H1 (cell line): ENCODE measurements around the gene RAB31. TPM values are rescaled to one million over a fixed set of nuclear protein-coding genes. Genes with fewer than 3 reads are reported as not detected.

Source experiments
- CTCF ChIA-PET: fragments of 300-600 bp; sonication (Branson Sonifier 250); formaldehyde crosslinking; loops from one replicate; lab custom pipeline; 2021; ENCODE audit not compliant: partially characterized antibody; lab: Charles Lee
- POLR2A ChIA-PET: fragments of 300-600 bp; sonication (Branson Sonifier 250); formaldehyde crosslinking; loops from one replicate; lab custom pipeline; 2021; ENCODE audit warnings: inconsistent platforms; ENCODE audit not compliant: partially characterized antibody; lab: Charles Lee
- DNase-seq, 2 experiments: peaks; one replicate each; pipeline versions ENCODE4 v3.0.0 to v3.0.0-alpha.2; 2010 to 2022; ENCODE audit warnings: low spot score in 2 of 2, low read depth in 1 of 2, mixed read lengths in 1 of 2
- FAIRE-seq: peaks from 2 replicates; lab custom pipeline; 2011; peaks lifted over from hg19 to GRCh38; lab: Jason Lieb, UNC
- H2AFZ ChIP-seq: 2 replicates; pipeline ENCODE4 v1.8.1; 2012; ENCODE audit warnings: low read length, inconsistent platforms
- H2AK5ac ChIP-seq: 2 replicates; pipeline ENCODE4 v1.6.1; 2013; ENCODE audit warnings: low read depth, low read length
- H2BK120ac ChIP-seq: replicated peaks from 2 replicates; pipeline ENCODE3; 2013; ENCODE audit warnings: low read depth, low read length, inconsistent platforms
- H2BK12ac ChIP-seq: 2 replicates; pipeline ENCODE4 v1.6.1; 2013; ENCODE audit warnings: low read depth, low read length
- H2BK15ac ChIP-seq: 2 replicates; pipeline ENCODE4 v1.6.1; 2013; ENCODE audit warnings: low read length
- H2BK20ac ChIP-seq: 2 replicates; pipeline ENCODE4 v1.6.1; 2013; ENCODE audit warnings: low read length
- H2BK5ac ChIP-seq: 2 replicates; pipeline ENCODE4 v1.6.1; 2013; ENCODE audit warnings: low read depth, low read length
- H3K14ac ChIP-seq: 2 replicates; pipeline ENCODE4 v1.6.1; 2013; ENCODE audit warnings: inconsistent platforms; ENCODE audit not compliant: insufficient read length
- H3K18ac ChIP-seq: 2 replicates; pipeline ENCODE4 v1.6.1; 2013; ENCODE audit warnings: low read length; ENCODE audit errors: extremely low read depth
- H3K23ac ChIP-seq: 2 replicates; pipeline ENCODE4 v1.6.1; 2013; ENCODE audit warnings: inconsistent platforms; ENCODE audit not compliant: insufficient read length
- H3K23me2 ChIP-seq: 2 replicates; pipeline ENCODE4 v1.6.1; 2013; ENCODE audit warnings: low read depth, low read length
- H3K27ac ChIP-seq: 2 replicates; pipeline ENCODE4 v1.6.1; 2011; ENCODE audit warnings: low read depth, low read length, inconsistent platforms
- H3K27me3 ChIP-seq, 4 experiments: replicated peaks in 1 of 4; 1 replicate in 1 of 4; 2 replicates in 3 of 4; pipeline versions ENCODE4 v1.6.1 to v1.8.1; 2011 to 2013; ENCODE audit warnings: low read length in 3 of 4, mild to moderate bottlenecking in 3 of 4, inconsistent platforms in 2 of 4, mixed read lengths in 2 of 4, moderate library complexity in 1 of 4; ENCODE audit not compliant: control insufficient read depth in 3 of 4, insufficient read depth in 3 of 4; ENCODE audit errors: extremely low read depth in 1 of 4
- H3K36me3 ChIP-seq, 4 experiments: 2 replicates each; pipeline versions ENCODE4 v1.6.1 to v1.8.1; 2011 to 2013; ENCODE audit warnings: mild to moderate bottlenecking in 4 of 4, low read length in 3 of 4, moderate library complexity in 2 of 4, control low read depth in 1 of 4, inconsistent platforms in 1 of 4; ENCODE audit not compliant: insufficient read depth in 4 of 4, control insufficient read depth in 2 of 4
- H3K4ac ChIP-seq: replicated peaks from 2 replicates; pipeline ENCODE3; 2013; ENCODE audit warnings: low read length, low read depth, mixed read lengths, inconsistent platforms; ENCODE audit not compliant: insufficient read length
- H3K4me1 ChIP-seq, 4 experiments: replicated peaks in 1 of 4; 1 replicate in 1 of 4; 2 replicates in 3 of 4; pipeline versions ENCODE4 v1.6.1 to v1.8.1; 2011 to 2013; ENCODE audit warnings: low read length in 3 of 4, inconsistent platforms in 2 of 4, mixed read lengths in 1 of 4; ENCODE audit not compliant: insufficient read depth in 4 of 4, control insufficient read depth in 3 of 4
- H3K4me2 ChIP-seq, 2 experiments: 2 replicates each; pipeline versions ENCODE4 v1.6.1 to v1.8.1; 2011 to 2013; ENCODE audit warnings: low read depth in 2 of 2, low read length in 2 of 2, control low read depth in 1 of 2, inconsistent platforms in 1 of 2, mild to moderate bottlenecking in 1 of 2; ENCODE audit not compliant: insufficient read depth in 1 of 2
- H3K4me3 ChIP-seq, 4 experiments: fragments of 200-600, 300-600 bp in 1 of 4; sonication (generic), shearing (Covaris generic), sonication (Bioruptor Twin) in 1 of 4; 2 replicates each; pipeline versions ENCODE4 v1.5.1 to v1.8.1; 2011 to 2016; ENCODE audit warnings: low read length in 4 of 4, low read depth in 3 of 4, control low read depth in 2 of 4, inconsistent platforms in 2 of 4, mild to moderate bottlenecking in 2 of 4, mixed read lengths in 1 of 4, moderate library complexity in 1 of 4; ENCODE audit not compliant: insufficient read depth in 2 of 4; ENCODE audit errors: extremely low read depth in 1 of 4
- H3K56ac ChIP-seq: replicated peaks from 2 replicates; pipeline ENCODE3; 2013; ENCODE audit warnings: low read depth, mild to moderate bottlenecking, mixed read lengths, low read length, inconsistent platforms; ENCODE audit not compliant: insufficient read length
- H3K79me1 ChIP-seq: 2 replicates; pipeline ENCODE4 v1.6.1; 2013; ENCODE audit warnings: low read depth, low read length, control low read depth
- H3K79me2 ChIP-seq, 2 experiments: 2 replicates each; pipeline versions ENCODE4 v1.6.1 to v1.8.1; 2012 to 2013; ENCODE audit warnings: low read length in 2 of 2, mild to moderate bottlenecking in 2 of 2, inconsistent platforms in 1 of 2; ENCODE audit not compliant: insufficient read depth in 2 of 2, control insufficient read depth in 1 of 2
- H3K9ac ChIP-seq, 4 experiments: replicated peaks in 1 of 4; 1 replicate in 1 of 4; 2 replicates in 3 of 4; pipeline versions ENCODE4 v1.6.1 to v1.8.1; 2011 to 2013; ENCODE audit warnings: low read depth in 3 of 4, low read length in 3 of 4, control low read depth in 2 of 4, mild to moderate bottlenecking in 2 of 4, moderate library complexity in 2 of 4, inconsistent platforms in 1 of 4; ENCODE audit errors: extremely low read depth in 1 of 4
- H3K9me3 ChIP-seq, 2 experiments: 2 replicates each; pipeline versions ENCODE4 v1.6.1 to v1.8.1; 2012 to 2013; ENCODE audit warnings: mild to moderate bottlenecking in 2 of 2, moderate library complexity in 2 of 2, control low read depth in 1 of 2, inconsistent platforms in 1 of 2, low read depth in 1 of 2, low read length in 1 of 2, mixed read lengths in 1 of 2; ENCODE audit not compliant: insufficient read depth in 2 of 2
- H4K20me1 ChIP-seq, 2 experiments: replicated peaks in 1 of 2; 2 replicates each; pipeline versions ENCODE3 to v1.8.1; 2011 to 2013; ENCODE audit warnings: inconsistent platforms in 2 of 2, low read length in 2 of 2, mild to moderate bottlenecking in 1 of 2; ENCODE audit not compliant: insufficient read depth in 2 of 2, control insufficient read depth in 1 of 2
- H4K5ac ChIP-seq: 2 replicates; pipeline ENCODE4 v1.6.1; 2013; ENCODE audit warnings: low read length, low read depth, mixed read lengths, inconsistent platforms; ENCODE audit not compliant: insufficient read length
- H4K8ac ChIP-seq: 2 replicates; pipeline ENCODE4 v1.8.0; 2013; ENCODE audit warnings: mild to moderate bottlenecking, moderate library complexity, low read length, inconsistent platforms; ENCODE audit not compliant: insufficient read depth; ENCODE audit errors: extremely low read depth
- H4K91ac ChIP-seq: replicated peaks from 2 replicates; pipeline ENCODE3; 2013; ENCODE audit warnings: low read length, mixed read lengths, inconsistent platforms; ENCODE audit not compliant: insufficient read length
- CEBPB ChIP-seq: IDR thresholded peaks from 2 replicates; pipeline ENCODE4 v1.6.1; 2012; ENCODE audit warnings: low read depth, low read length
- CHD2 ChIP-seq: IDR thresholded peaks from 2 replicates; pipeline ENCODE4 v1.6.1; 2012; ENCODE audit warnings: low read length, improper control_type of control experiment
- CTBP2 ChIP-seq: IDR thresholded peaks from 2 replicates; pipeline ENCODE4 v1.7.0; 2011; ENCODE audit warnings: borderline replicate concordance, mild to moderate bottlenecking, moderate library complexity, mixed read lengths, low read length; ENCODE audit not compliant: insufficient read depth, insufficient read length
- CTCF ChIP-seq, 3 experiments: IDR thresholded peaks; 1 replicate in 2 of 3; 2 replicates in 1 of 3; pipeline versions ENCODE4 v1.5.1 to v1.6.1; 2011; ENCODE audit warnings: low read length in 3 of 3, mild to moderate bottlenecking in 3 of 3, inconsistent platforms in 2 of 3, low read depth in 1 of 3, moderate library complexity in 1 of 3; ENCODE audit not compliant: insufficient read depth in 1 of 3; ENCODE audit errors: control extremely low read depth in 1 of 3
- GABPA ChIP-seq: IDR thresholded peaks from 2 replicates; pipeline ENCODE4 v1.6.1; 2011; ENCODE audit warnings: mild to moderate bottlenecking, low read length, moderate library complexity, borderline replicate concordance; ENCODE audit not compliant: insufficient read depth
- JUND ChIP-seq: IDR thresholded peaks from 2 replicates; pipeline ENCODE4 v1.6.1; 2011; ENCODE audit warnings: mild to moderate bottlenecking, improper control_type of control experiment, low read length
- KDM5A ChIP-seq: fragments of 200-600 bp; IDR thresholded peaks from 2 replicates; pipeline ENCODE4 v1.7.1; 2012; ENCODE audit warnings: mild to moderate bottlenecking, low read length, inconsistent platforms, mixed read lengths
- NANOG ChIP-seq: IDR thresholded peaks from 2 replicates; pipeline ENCODE4 v1.6.1; 2011; ENCODE audit warnings: low read length, low read depth, mild to moderate bottlenecking, inconsistent platforms; ENCODE audit not compliant: insufficient read depth, poor library complexity, severe bottlenecking
- RBBP5 ChIP-seq: IDR thresholded peaks from 2 replicates; pipeline ENCODE4 v1.7.1; 2012; ENCODE audit warnings: low read depth, mild to moderate bottlenecking, inconsistent platforms, low read length, moderate library complexity, borderline replicate concordance
- SIN3A ChIP-seq, 2 experiments: IDR thresholded peaks in 1 of 2; conservative IDR thresholded peaks in 1 of 2; 2 replicates each; pipeline ENCODE4 v1.6.1; 2011 to 2012; ENCODE audit warnings: low read length in 2 of 2, improper control_type of control experiment in 1 of 2, low read depth in 1 of 2, mild to moderate bottlenecking in 1 of 2
- WGBS, 2 experiments: shearing (Covaris generic) in 1 of 2; methylation state at CpG; one replicate each; pipeline versions ENCODE4 v1.1.6 to v1.1.7; 2013 to 2015; ENCODE audit warnings: low lambda C conversion rate in 2 of 2, mixed read lengths in 2 of 2, inconsistent platforms in 1 of 2, low coverage in 1 of 2, missing lambda C conversion rate in 1 of 2; ENCODE audit not compliant: insufficient replicate concordance in 2 of 2, insufficient coverage in 1 of 2, insufficient read length in 1 of 2; ENCODE audit errors: extremely low coverage in 1 of 2, missing lambda C conversion rate in 1 of 2; 5-methylcytosine and 5-hydroxymethylcytosine counted together
- polyA plus RNA-seq, 7 experiments: library from polyadenylated mRNA; depleted of rRNA in 3 of 7; stranded (reverse) in 5 of 7; unstranded in 2 of 7; fragments of >200 nt in 5 of 7; fragments of 200-250 nt in 2 of 7; gene quantifications; 1 replicate in 5 of 7; 2 replicates in 1 of 7; 4 replicates in 1 of 7; pipeline versions ENCODE4 v1.2.1 to v1.2.3, GENCODE V29; 2011 to 2013; ENCODE audit warnings: missing spikeins in 2 of 7, mixed read lengths in 2 of 7
- total RNA-seq: library from RNA; stranded (reverse); fragmentation: NEBNext Ultra II Directional; extraction: Animal tissue kit (Norgen Biotek cat#: 25700); gene quantifications from 2 replicates; pipeline ENCODE4 v1.2.1, GENCODE V29; 2021

The RAB31 gene
- total and polyA plus RNA-seq, 2 of the 8 experiments (the other 6 are each of a cell fraction or from before 2014, with no cell fraction given): 15.2 to 40.9 TPM

- H3K18ac ChIP-seq: peak overlapping the region; percentile 9; the same call in 1 of the 2 replicates
- peak overlapping the region; percentile 46; the same call in 1 of the 2 replicates for H2BK5ac ChIP-seq
- no peaks in the 10 kb centered on the region for H3K27me3 ChIP-seq
- H4K91ac ChIP-seq: peak overlapping the region; percentile 68
- H2AK5ac ChIP-seq: peak overlapping the region; percentile 88
- WGBS, 2 experiments: 89% methylated on average over 9 of the region's 9 CpGs; no CpG with 5 or more reads in 1 of the 2 experiments
- H3K79me2 ChIP-seq: no peaks in the 10 kb centered on the region
- H3K4me1 ChIP-seq: peaks cover 14 to 31% (median 25%) of the 10 kb centered on the region in 4 experiments
- H2BK12ac ChIP-seq: peak overlapping the region; percentile 91
- DNase-seq (no peak), FAIRE-seq (no peak)
- ChIA-PET POLR2A (interaction anchor here (1.2 to 1.7 kb wide), 2 partner anchors 25 to 99 kb away, joined by 3 to 4 read pairs; no protein-coding TSS in a partner anchor), CTCF (interaction anchor here (0.6 kb wide), 1 partner anchor 8 kb away, joined by 3 read pairs; no protein-coding TSS in a partner anchor)
- no peak overlapping the region for H4K8ac ChIP-seq
- no peak overlapping the region for H3K14ac ChIP-seq
- H3K9me3 ChIP-seq: peaks cover 0 to 5% of the 10 kb centered on the region in 2 experiments; a peak in 3 of 4 replicates
- H2BK120ac ChIP-seq: no peak overlapping the region
- H3K4me3 ChIP-seq: no peak overlapping the region
- peaks cover 0 to 2% of the 10 kb centered on the region in 2 experiments for H4K20me1 ChIP-seq
- H2BK15ac ChIP-seq: no peak overlapping the region
- H3K36me3 ChIP-seq: no peaks in the 10 kb centered on the region
- H2BK20ac ChIP-seq: no peak overlapping the region
- no peak overlapping the region for H3K4me2 ChIP-seq
- H3K23ac ChIP-seq: no peak overlapping the region
- H3K79me1 ChIP-seq: no peaks in the 10 kb centered on the region; the same call in 1 of the 2 replicates
- H3K23me2 ChIP-seq: no peaks in the 10 kb centered on the region
- H3K56ac ChIP-seq: no peak overlapping the region
- H3K9ac ChIP-seq: peak overlapping the region in 1 of 4 experiments; percentile 10; a peak in 1 of 7 replicates
- H3K27ac ChIP-seq: no peak overlapping the region
- H2AFZ ChIP-seq: no peak overlapping the region
- no peak overlapping the region for H4K5ac ChIP-seq
- peak overlapping the region; percentile 74 for H3K4ac ChIP-seq
- TF ChIP-seq SIN3A (conservative IDR thresholded peaks at IDR 0.05 in 1 of 2, IDR thresholded peaks at IDR 0.05 in 1 of 2; ENCODE audit: low read depth in 1 of 2, low read length in 2 of 2) (no peak), CTCF (IDR thresholded peaks at IDR 0.05; ENCODE audit: control extremely low read depth in 1 of 3, insufficient read depth in 1 of 3, low read depth in 1 of 3, low read length in 3 of 3) (no peak), CTBP2 (no peak), KDM5A (no peak), RBBP5 (no peak), CEBPB (no peak), CHD2 (no peak), GABPA (no peak), NANOG (no peak), JUND (no peak)
Observed at GRCh38 chr18:9806905-9807304, 98.8 kb downstream of the RAB31 start.
